GM18907 (cell line): ENCODE data around the gene PBLD.
"Not testable (repeated sequence)": the region's sequence is repeated elsewhere in the genome, so short reads cannot be mapped to it uniquely, and the experiment has no call there.

Experiments used
- ATAC-seq: cut with Tn5 transposase; IDR thresholded peaks from one replicate; pipeline ENCODE4 v1.9.1; 2021; ENCODE audit warnings: mild to moderate bottlenecking, moderate library complexity; ENCODE audit not compliant: unreplicated experiment

Gene PBLD

GRCh38 chr10:68331455-68332258 is 1.1 kb downstream of the PBLD start, which contains the start of gene HNRNPH3:
Gene HNRNPH3, plus strand, starts transcription at chr10:68332064. Its CDS starts 5,158 bp downstream, at chr10:68337222.
- peak; percentile 86 for ATAC-seq

DNA sequence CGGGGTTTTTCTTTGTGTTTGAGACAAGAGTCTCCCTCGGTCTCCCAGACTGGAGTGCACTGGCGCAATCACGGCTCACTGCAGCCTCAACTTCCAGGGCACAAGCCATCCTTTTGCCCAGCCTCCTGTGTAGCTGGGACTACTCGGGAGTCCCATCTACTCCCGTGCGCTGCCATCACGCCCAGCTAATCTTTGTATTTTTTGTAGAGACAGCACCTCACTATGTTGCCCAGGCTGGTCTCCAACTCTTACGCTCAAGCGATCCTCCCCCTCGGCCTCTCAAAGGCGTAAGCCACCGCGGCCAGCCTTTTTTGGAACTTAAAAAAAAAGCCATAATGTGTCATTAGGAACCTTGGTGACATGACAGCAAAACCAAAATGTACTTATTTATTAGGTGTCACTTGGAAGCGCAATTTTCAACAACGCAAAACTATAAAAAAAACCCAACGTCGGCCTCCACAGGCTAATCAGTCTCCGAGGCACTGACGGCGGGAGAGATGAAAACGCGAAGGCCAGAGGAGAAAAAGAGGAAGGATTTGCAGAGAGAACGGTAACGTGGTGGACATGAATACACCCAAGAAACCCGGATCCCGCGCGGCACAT is 1.8 kb downstream of the PBLD start:
- no peak for ATAC-seq

- ATAC-seq, result no peak
These were observed 3.2 kb downstream of the PBLD start for GRCh38 chr10:68329506-68329861.

GRCh38 chr10:68327889-68328786 is 4.6 kb downstream of the PBLD start:
- ATAC-seq, result no peak

DNA sequence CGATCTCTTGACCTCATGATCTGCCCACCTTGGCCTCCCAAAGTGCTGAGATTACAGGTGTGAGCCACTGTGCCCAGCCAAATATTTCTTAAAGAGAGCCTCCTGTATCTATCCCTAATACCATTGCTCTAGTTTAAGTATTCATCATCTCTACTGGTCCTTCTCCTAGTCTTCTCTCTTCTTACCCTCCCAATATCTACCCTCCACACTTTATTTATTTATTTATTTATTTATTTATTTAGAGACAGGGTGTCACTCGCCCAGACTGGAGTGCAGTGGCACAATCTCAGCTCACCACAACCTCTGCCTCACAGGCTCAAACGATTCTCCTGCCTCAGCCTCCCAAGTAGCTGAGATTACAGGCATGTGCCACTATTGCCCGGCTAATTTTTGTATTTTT is 8.3 kb downstream of the PBLD start:
- ATAC-seq, result not testable (repeated sequence)

GRCh38 chr10:68318331-68319059 is 14.2 kb downstream of the PBLD start:
- ATAC-seq, result no peak

- no peak for ATAC-seq
These were observed 17.1 kb downstream of the PBLD start for GRCh38 chr10:68315582-68315981.

GRCh38 chr10:68314930-68315329 is 17.8 kb downstream of the PBLD start:
- not testable (repeated sequence) for ATAC-seq

- ATAC-seq, result no peak
These were observed 22.2 kb downstream of the PBLD start for GRCh38 chr10:68310531-68310930.

DNA sequence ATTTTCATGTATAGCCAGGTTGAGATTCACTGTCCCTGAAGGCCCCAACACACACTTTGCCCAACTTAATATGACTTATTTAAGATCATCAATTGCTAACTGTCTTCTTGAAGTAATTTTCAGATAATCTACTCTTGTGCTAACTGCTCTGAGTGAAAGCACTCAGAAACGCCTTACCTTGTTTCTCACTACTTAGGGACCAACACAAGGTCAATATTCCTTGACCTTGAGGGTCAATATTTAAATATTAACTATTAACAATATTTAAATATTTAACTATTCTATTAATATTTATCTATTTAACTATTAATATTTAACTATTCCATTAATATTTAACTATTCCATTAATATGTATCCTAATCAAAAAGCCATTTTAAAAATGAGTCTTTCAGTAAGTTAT is 26.9 kb downstream of the PBLD start:
- ATAC-seq, result no peak

DNA sequence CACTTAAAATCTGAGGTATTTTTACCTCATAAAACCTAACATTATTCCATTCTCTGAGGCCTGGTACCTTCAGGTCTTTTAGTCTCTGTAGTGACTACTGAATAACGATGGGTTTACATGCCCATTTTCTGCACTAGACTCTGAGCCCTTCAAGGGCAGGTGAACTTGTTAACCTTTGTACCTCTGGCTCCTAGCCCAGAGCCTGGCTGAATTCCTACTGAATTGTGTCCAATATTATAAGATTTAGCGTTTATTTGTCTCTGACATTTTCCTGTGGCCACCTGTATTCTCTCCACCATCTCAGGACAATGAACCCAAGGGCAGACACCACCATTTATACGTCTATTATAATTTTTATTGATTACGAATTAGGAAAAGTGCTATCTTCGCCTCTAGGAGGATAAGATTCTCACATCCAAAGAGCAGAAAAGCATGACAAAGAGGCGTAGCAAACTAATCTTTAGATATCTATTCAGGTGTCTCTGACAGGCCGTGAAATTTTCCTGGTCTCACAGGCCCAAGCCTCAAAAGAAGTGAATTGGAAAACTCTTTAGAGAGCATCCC is 28.8 kb downstream of the PBLD start:
- no peak for ATAC-seq

GRCh38 chr10:68302871-68303270 is 29.9 kb downstream of the PBLD start:
- ATAC-seq, result no peak

DNA sequence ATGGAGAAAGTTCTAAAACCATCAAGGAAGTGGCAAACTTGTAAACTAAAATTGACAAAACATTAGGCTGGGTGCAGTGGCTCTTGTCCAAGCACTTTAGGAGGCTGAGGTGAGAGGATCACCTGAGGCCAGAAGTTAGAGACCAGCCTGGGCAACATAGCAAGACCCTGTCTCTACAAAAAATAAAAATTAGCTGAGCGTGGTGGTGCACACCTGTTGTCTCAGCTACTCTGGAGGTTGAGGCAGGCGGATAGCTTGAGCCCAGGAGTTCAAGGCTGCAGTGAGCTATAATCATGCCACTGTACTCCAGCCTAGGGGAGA is 30.3 kb downstream of the PBLD start:
- ATAC-seq, result peak; percentile 29

DNA sequence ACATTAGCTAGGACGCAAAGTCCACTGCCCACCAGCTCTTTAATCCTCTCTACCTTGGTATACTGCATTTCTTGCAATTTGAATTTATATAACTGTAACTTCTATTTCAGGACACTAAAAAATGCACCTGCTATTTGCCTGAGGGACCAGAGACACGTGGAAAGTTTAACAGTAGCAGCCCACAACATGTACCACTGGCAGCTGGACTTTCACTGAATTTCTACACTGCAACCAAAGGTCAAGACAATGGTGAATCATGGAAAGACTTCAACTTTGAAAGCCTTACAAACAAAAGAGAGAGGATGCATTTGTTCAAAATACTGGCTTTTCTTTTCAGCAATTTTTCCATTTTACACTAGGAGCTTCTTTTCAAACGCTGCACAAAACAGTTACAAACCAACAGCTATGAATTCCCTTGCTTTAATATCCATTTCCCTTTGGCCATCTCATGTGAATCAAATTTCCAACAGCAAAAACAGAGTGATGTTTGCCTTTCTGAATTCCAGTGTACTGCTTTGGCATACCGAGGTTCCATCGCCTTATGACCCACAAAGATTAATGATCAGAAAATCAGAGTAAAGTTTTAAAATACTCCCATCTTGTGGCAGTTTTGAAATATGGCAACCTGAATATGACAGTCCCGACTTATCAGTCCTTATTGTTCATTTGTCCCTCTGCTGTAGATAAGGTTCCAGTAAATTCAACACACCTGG is 30.8 kb downstream of the PBLD start:
- ATAC-seq, result peak; percentile 58

DNA sequence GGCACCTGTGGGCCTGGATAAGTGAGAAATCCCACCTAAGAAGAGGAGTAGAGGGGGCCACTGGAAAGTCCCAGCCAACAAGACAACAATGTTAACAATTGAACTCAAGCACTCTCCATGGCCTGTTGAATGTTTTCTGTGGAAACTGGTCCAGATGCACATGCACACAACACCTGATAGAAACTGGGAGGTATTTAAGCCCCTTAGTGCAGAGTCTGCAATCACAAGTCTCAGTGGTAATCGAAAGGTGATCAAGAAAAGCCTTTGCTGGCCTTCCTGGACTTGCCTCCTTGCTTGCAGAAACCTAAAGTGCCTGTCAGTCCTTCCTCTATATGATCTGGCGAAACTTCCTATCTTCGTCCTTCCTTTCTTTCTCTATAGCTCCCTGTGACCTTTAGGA is 31.4 kb downstream of the PBLD start:
- ATAC-seq, result no peak

GRCh38 chr10:68296843-68297663 is 35.7 kb downstream of the PBLD start:
- ATAC-seq, result no peak

GRCh38 chr10:68290736-68291135 is 42.0 kb downstream of the PBLD start:
- ATAC-seq, result no peak

GRCh38 chr10:68288717-68289116 is 44.0 kb downstream of the PBLD start:
- no peak for ATAC-seq
